ENCODE data around the gene DRD1.
"Not testable (repeated sequence)": the region's sequence is repeated elsewhere in the genome, so short reads cannot be mapped to it uniquely, and the experiment has no call there.

The DRD1 gene

DNA sequence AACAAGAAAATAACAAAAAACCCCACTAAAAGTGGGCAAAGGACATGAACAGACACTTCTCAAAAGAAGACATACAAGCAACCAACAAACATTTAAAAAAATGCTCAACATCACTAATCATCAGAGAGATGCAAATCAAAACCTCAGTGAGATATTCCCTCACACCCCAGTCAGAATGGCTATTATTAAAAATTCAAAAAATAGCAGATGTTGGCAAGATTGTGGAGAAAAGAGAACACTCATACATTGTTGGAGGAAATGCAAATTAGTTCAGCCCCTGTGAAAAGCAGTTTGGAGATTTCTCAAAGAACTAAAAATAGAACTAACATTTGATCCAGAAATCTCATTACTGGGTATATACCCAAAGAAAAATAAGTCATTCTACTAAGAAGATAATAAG lies 19.4 kb downstream of the DRD1 start:
- not testable (repeated sequence) for DNase-seq

DNA sequence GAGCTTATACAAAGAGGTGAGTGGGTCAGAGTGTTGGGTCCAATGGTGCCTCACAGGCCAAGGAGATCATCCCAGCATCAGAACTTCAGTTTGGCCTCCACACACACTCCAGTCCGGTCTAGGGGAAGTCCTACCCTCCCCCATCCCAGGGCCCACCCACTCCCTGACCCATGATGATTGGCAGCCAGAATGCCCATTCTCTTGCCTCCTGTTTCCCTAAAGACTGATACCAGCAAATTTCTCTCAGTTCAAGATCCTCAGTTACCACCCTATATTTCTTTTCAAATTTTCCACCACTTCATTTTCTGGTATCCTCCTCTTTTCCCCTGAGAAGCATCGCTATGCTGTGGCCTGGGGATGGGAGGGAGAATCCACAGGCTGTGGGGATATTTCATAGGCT lies 21.9 kb downstream of the DRD1 start:
- no peak for DNase-seq

DNA sequence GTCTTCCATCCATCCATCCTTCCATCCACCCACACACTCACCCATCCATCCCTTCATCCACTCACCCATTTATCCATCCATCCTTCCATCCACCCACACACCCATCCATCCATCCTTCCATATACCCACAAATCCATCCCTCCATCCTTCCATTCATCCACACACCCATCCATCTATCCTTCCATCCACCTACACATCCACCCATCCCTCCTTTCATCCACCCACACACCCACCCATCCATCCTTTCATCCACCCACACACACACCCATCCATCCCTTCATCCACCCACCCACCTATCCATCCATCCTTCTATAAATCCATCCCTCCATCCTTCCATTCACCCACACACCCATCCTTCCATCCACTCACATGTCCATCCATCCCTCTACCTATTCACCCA lies 23.6 kb downstream of the DRD1 start:
- DNase-seq: no peak

DNA sequence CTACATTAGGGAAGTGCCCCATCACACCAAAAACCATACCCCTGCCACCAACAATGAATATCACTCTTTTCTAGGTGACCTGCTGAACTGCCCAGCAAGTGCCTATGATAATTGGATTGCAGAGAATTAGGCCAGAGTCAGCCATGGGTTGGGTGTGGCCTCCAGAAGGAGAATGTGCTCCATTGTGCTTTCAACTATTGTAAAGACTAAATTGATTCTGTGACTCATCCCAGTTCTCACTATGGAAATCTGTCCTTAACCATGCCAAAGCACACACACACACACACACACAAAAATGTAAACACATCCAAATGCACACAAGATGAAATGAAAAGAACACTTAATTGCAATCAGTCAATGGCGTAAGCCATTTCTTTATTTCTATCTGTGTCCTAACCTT lies 25.7 kb downstream of the DRD1 start:
- DNase-seq: no peak

DNA sequence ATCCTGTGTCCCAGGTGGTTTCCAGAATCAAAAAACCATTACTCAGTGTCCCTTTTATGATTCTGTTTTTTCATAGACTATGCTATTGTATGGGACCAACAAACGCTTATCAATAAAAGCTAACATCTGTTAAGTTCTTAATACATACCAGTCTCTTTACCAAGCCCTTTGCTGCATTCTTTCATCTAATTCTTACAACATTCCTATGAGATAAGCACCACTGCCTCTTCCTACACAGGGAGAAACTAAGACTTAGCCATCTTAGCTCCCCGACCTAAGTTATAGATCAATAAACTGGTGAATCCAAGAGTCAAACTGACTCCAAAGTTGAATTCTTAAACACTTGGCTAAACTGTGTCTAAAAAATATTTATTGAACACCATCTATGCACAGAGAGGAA lies 26.6 kb downstream of the DRD1 start:
- no peak for DNase-seq

DNA sequence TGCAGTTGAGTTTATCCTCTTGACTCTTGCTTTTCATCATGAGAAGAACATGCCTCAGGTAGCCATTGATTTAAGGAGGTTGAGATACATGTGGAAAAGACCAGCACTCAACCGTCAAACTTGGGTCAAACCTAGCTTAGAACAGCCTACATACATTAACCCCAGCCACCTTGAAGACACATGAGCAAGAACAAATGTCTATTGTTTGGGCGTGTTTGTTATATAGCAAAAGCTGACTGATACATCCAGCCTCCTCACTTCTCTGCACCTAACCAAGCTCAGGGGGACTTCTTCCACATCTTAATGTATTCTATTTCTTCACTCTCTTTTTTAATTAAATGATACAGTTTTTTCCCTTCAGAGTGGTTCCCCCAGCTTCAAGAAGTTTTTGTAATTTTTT lies 28.7 kb downstream of the DRD1 start:
- DNase-seq: no peak

DNA sequence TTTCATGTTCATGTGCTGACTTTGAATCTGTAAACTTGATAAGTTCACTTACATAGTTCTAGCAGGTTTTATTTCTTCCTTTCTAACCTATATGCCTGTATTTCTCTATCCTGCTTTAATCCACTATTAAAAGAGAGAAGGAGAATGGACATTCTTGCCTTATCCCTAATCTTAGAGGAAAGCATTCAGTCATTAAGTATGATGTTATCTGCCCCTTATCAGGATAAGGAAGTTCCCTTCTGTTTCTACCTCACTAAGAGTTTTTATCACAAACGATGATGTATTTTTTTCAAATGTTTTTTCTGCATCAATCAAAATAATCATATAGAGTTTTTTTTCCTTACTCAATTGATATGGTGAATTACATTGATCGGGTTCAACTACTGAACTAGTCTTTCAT lies 33.1 kb downstream of the DRD1 start:
- no peak for DNase-seq

GRCh38 chr5:175406300-175406699 lies 37.7 kb downstream of the DRD1 start:
- DNase-seq: no peak

DNA sequence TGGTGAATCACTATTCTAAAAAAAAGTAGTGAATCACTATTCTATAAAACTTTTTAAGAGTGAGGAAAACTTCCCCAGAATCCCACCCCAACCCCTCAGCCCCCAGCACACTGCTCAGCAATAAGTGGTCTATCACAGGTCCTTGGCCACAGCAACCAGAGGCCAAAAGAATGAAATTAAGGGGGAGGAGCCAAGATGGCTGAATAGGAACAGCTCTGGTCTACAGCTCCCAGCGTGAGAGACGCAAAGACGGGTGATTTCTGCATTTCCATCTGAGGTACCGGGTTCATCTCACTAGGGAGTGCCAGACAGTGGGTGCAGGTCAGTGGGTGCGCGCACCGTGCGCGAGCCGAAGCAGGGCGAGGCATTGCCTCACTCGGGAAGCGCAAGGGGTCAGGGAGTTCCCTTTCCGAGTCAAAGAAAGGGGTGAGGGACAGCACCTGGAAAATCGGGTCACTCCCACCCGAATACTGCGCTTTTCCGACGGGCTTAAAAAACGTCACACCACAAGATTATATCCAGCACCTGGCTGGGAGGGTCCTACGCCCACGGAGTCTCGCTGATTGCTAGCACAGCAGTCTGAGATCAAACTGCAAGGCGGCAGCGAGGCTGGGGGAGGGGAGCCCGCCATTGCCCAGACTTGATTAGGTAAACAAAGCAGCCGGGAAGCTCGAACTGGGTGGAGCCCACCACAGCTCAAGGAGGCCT lies 46.2 kb downstream of the DRD1 start:
- not testable (repeated sequence) for DNase-seq

- not testable (repeated sequence) for DNase-seq
Observed at GRCh38 chr5:175395430-175395829, 48.6 kb downstream of the DRD1 start.

DNA sequence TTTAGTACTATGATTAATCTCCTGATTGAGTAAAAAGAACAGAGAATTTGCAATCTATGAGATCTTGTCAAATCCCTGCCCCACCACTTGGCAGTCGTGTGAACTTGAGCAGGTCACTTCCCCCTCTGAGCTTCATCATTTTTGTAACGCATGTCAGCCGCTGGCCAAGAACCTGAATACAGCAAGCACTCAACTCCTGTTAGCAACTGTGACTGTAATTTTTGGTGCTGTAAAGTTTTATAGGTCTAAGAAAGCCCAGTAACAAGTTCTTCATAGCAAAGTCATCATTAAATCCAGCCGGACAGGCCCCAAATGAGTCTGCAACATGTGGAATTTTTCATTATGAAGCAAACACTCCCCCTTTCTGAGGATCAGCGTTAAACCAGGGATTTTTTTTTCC lies 49.4 kb downstream of the DRD1 start:
- no peak for DNase-seq

- no peak for DNase-seq
Observed at GRCh38 chr5:175393897-175394296, 50.1 kb downstream of the DRD1 start.

GRCh38 chr5:175392236-175392635 lies 51.7 kb downstream of the DRD1 start:
- no peak for DNase-seq

DNA sequence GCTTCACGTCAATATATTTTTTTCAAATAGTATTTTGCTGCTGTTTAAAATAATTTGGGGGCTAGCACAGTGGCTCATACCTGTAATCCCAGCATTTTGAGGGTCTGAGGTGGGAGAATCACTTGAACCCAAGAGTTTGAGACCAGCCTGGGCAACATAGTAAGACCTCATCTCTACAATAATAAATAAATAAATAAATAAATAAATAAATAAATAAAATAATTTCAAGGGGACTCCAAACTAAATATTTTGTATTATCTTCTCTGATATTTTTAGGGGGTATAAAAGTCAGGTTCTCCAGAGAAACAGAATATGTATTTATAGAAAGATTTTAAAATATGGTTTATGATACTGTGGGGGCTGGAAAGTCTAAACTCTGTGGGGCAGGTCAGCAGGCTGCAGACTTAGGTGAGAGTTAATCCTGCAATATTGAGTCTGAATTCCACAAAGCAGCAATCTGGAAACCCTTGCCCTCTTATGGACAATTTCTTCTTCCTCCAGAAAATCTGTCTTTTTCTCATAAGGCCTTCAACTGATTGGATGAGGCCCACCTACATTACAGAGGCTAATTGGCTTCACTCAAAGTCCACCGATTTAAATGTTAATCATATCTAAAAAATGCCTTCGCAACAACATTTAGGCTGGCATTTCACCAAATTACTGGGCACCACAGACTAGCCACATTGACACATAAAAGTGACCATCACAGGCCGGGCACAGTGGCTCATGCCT lies 53.5 kb downstream of the DRD1 start:
- no peak for DNase-seq
